HepG2 (cell line): Measurements from ENCODE around the gene MSRB2. TPM values are rescaled to one million over a fixed set of nuclear protein-coding genes. Genes with fewer than 3 reads are reported as not detected.

Source experiments
- ATAC-seq: fragments of 200-7000 bp; cut with Tn5 transposase; 3 replicates; pipeline ENCODE4 v1.9.1; 2020; ENCODE audit warnings: mild to moderate bottlenecking, moderate library complexity
- BruUV-seq: library from RNA; stranded (reverse); fragments of 400-500 nt; replicated peaks from 2 replicates; lab custom pipeline; 2021; lab: Mats Ljungman, UMichigan
- CTCF ChIA-PET: fragments of 300-600 bp; formaldehyde crosslinking; extraction: SDS; loops from one replicate; lab custom pipeline; 2021; ENCODE audit warnings: low total read pairs, inconsistent platforms, low intra/inter-chr PET ratio; lab: Yijun Ruan, JAX
- POLR2A ChIA-PET: fragments of 350-600 bp; sonication (Branson Sonifier 250); formaldehyde crosslinking; loops from one replicate; lab custom pipeline; 2020; ENCODE audit warnings: antibody characterized with exemption, inconsistent platforms; lab: Yijun Ruan, JAX
- DNase-seq: peaks from one replicate; pipeline ENCODE4 v3.0.0-alpha.2; 2015; ENCODE audit warnings: low spot score
- FAIRE-seq: peaks from 3 replicates; lab custom pipeline; 2011; peaks lifted over from hg19 to GRCh38; lab: Jason Lieb, UNC
- H2AFZ ChIP-seq: one replicate; pipeline ENCODE4 v1.6.1; 2011; ENCODE audit warnings: low read length, inconsistent platforms
- H3K27ac ChIP-seq: fragments of 300-600 bp; 3 replicates; pipeline ENCODE4 v1.8.0; 2011; ENCODE audit warnings: mixed run types, mild to moderate bottlenecking, mixed read lengths, low read length, inconsistent platforms; ENCODE audit not compliant: insufficient read depth; ENCODE audit errors: extremely low read length
- H3K27me3 ChIP-seq, 2 experiments: fragments of 200-600 bp in 1 of 2; 2 replicates in 1 of 2; 3 replicates in 1 of 2; pipeline versions ENCODE4 v1.6.0 to v1.8.0; 2011; ENCODE audit warnings: low read length in 2 of 2, mild to moderate bottlenecking in 2 of 2, moderate library complexity in 2 of 2, inconsistent platforms in 1 of 2; ENCODE audit not compliant: insufficient read depth in 2 of 2, control insufficient read depth in 1 of 2
- H3K36me3 ChIP-seq, 2 experiments: fragments of 200-600 bp in 1 of 2; replicated peaks in 1 of 2; 2 replicates in 1 of 2; 3 replicates in 1 of 2; pipeline versions ENCODE4 v1.5.1 to v1.8.0; 2011; ENCODE audit warnings: low read length in 2 of 2, inconsistent platforms in 1 of 2; ENCODE audit not compliant: insufficient read depth in 2 of 2, control insufficient read depth in 1 of 2
- H3K4me1 ChIP-seq: 2 replicates; pipeline ENCODE4 v1.5.1; 2012; ENCODE audit warnings: low read length, inconsistent platforms; ENCODE audit not compliant: insufficient read depth
- H3K4me2 ChIP-seq: 2 replicates; pipeline ENCODE4 v1.6.0; 2011; ENCODE audit warnings: low read depth, low read length, inconsistent platforms
- H3K4me3 ChIP-seq, 3 experiments: fragments of 200-600 bp in 1 of 3; sonication (generic), shearing (Covaris generic) in 1 of 3; replicated peaks in 1 of 3; 2 replicates each; pipeline ENCODE4 v1.5.1; 2011 to 2016; ENCODE audit warnings: low read length in 3 of 3, inconsistent platforms in 2 of 3, low read depth in 2 of 3, mild to moderate bottlenecking in 2 of 3, control low read depth in 1 of 3, mixed read lengths in 1 of 3; ENCODE audit not compliant: insufficient read depth in 1 of 3
- H3K79me2 ChIP-seq: one replicate; pipeline ENCODE4 v1.6.1; 2011; ENCODE audit warnings: low read length, inconsistent platforms; ENCODE audit not compliant: insufficient read depth
- H3K9ac ChIP-seq: 2 replicates; pipeline ENCODE4 v1.6.0; 2011; ENCODE audit warnings: mild to moderate bottlenecking, low read depth, low read length, inconsistent platforms; ENCODE audit not compliant: insufficient read depth
- H3K9me3 ChIP-seq: 2 replicates; pipeline ENCODE4 v1.5.1; 2012; ENCODE audit warnings: mild to moderate bottlenecking, low read length
- H4K20me1 ChIP-seq: 2 replicates; pipeline ENCODE4 v1.6.0; 2011; ENCODE audit warnings: inconsistent platforms, mild to moderate bottlenecking, low read length, moderate library complexity; ENCODE audit not compliant: insufficient read depth
- HDAC6 ChIP-seq: fragments of 200-600 bp; sonication (generic); IDR thresholded peaks from 2 replicates; pipeline ENCODE4 v1.7.0; 2017; ENCODE audit warnings: mild to moderate bottlenecking, antibody characterized with exemption, low read length, low read depth
- RFX1 ChIP-seq: fragments of 450-650 bp; IDR thresholded peaks from 2 replicates; pipeline ENCODE4 v1.6.1; 2017
- USF2 ChIP-seq, 2 experiments: sonication (generic) in 1 of 2; formaldehyde crosslinking in 1 of 2; IDR thresholded peaks; 2 replicates each; pipeline versions ENCODE4 v1.5.1 to v1.6.1; 2011 to 2020; ENCODE audit warnings: borderline replicate concordance in 1 of 2, low read depth in 1 of 2, low read length in 1 of 2, mild to moderate bottlenecking in 1 of 2, missing genetic modification reagents in 1 of 2, moderate library complexity in 1 of 2
- WGBS: methylation state at CpG from one replicate; pipeline ENCODE4 v1.1.6; 2017; ENCODE audit warnings: low lambda C conversion rate; 5-methylcytosine and 5-hydroxymethylcytosine counted together
- in situ Hi-C: cut with HindIII; loops from 2 replicates; pipeline ENCODE4 v1.10.0; 2017; ENCODE audit warnings: low pct_unique_long_range_greater_than_20kb; ENCODE audit not compliant: extremely low pct_ligation_motif_present
- intact Hi-C: fragments of 100-400 bp; cut with micrococcal nuclease; formaldehyde crosslinking; loops from one replicate; pipeline ENCODE4 v1.10.0; 2022; ENCODE audit not compliant: unreplicated experiment
- polyA plus RNA-seq, 8 experiments: library from polyadenylated mRNA; depleted of rRNA in 3 of 8; stranded (reverse) in 7 of 8; unstranded in 1 of 8; fragments of >200 nt; fragmentation: Illumina TruSeq in 4 of 8; extraction: Trizol in 4 of 8; gene quantifications; 2 replicates each; pipeline versions ENCODE4 v1.2.1 to v1.2.3, GENCODE V29; 2011 to 2016; ENCODE audit warnings: low read depth in 4 of 8, missing spikeins in 1 of 8, mixed read lengths in 1 of 8; ENCODE audit not compliant: insufficient read depth in 1 of 8
- total RNA-seq, 5 experiments: library from RNA; depleted of rRNA; stranded (reverse); fragments of >200 nt; fragmentation: Illumina TruSeq; extraction: Trizol; gene quantifications; 2 replicates each; pipeline ENCODE4 v1.2.3, GENCODE V29; 2016; ENCODE audit warnings: low read depth in 1 of 5

Gene MSRB2
- total and polyA plus RNA-seq, 2 of the 13 experiments (the other 11 are each of a cell fraction or from before 2014, with no cell fraction given): 8.3 to 22.1 TPM

GRCh38 chr10:23065181-23065948 lies 30.0 kb upstream of the MSRB2 start:
- H3K27ac ChIP-seq: no peak overlapping the region
- BruUV-seq: no TSS peak

More at GRCh38 chr10:23065181-23065948, 30.0 kb upstream of the MSRB2 start:
- Histone ChIP-seq H4K20me1 (no peaks in the 10 kb centered on the region), H3K36me3 (no peaks in the 10 kb centered on the region)
- FAIRE-seq: no peak
- TF ChIP-seq USF2 (IDR thresholded peaks at IDR 0.05; ENCODE audit: low read depth, low read length) (peak; percentile 66), USF2 (CRISPR knock-in tag; IDR thresholded peaks at IDR 0.05; ENCODE audit: borderline replicate concordance) (peak; percentile 37; the same call in 1 of the 2 replicates), RFX1 (no peak), HDAC6 (no peak)
- TF ChIP-seq, all 625 proteins: peak for 1
- Histone ChIP-seq H3K27me3 (peaks cover 0 to 5% of the 10 kb centered on the region in 2 experiments; a peak in 1 of 5 replicates), H2AFZ (no peak overlapping the region), H3K4me2 (no peak overlapping the region), H3K9ac (no peak overlapping the region), H3K79me2 (no peaks in the 10 kb centered on the region), H3K4me1 (no peaks in the 10 kb centered on the region; the same call in 1 of the 2 replicates), H3K4me3 (no peak overlapping the region), H3K9me3 (no peaks in the 10 kb centered on the region)
- ChIA-PET POLR2A (no interaction called here), CTCF (no interaction called here)
- in situ Hi-C loops: loop anchor here (5.0 kb wide), 1 partner anchor 1073 kb away; no protein-coding TSS in a partner anchor
- DNase-seq (peak; percentile 13), ATAC-seq (peak; percentile 36; the same call in 1 of the 3 replicates)
- intact Hi-C loops: loop anchor here (5.0 kb wide), 1 partner anchor 1063 kb away; the partner anchor contains the start of gene DNAJC1
- WGBS: 10% methylated on average over 7 of the region's 11 CpGs
